ENCODE results near the gene DOK7.

GRCh38 chr4:3484057-3484973 lies 21.2 kb downstream of the DOK7 start:
- TF ChIP-seq CTCF (IDR thresholded peaks at IDR 0.05) (no peak), POLR2A (IDR thresholded peaks at IDR 0.05) (no peak)
